A549 (cell line): Measurements from ENCODE around the gene HS6ST1. TPM values are rescaled to one million over a fixed set of nuclear protein-coding genes. Genes with fewer than 3 reads are reported as not detected.

Source experiments
- ATAC-seq, 2 experiments: fragments of 200-7000 bp in 1 of 2; fragments of >200 bp in 1 of 2; cut with Nextera tagmentation in 1 of 2; cut with Tn5 transposase in 1 of 2; 3 replicates each; pipeline versions ENCODE4 v1.8.0 to v1.9.1; 2018 to 2020; ENCODE audit warnings: mild to moderate bottlenecking in 1 of 2, moderate library complexity in 1 of 2
- CTCF ChIA-PET: fragments of 300-600 bp; sonication (Branson Sonifier 250); formaldehyde crosslinking; extraction: SDS; loops from one replicate; lab custom pipeline; 2021; ENCODE audit warnings: antibody characterized with exemption, inconsistent platforms; lab: Yijun Ruan, JAX
- POLR2A ChIA-PET: fragments of 350-600 bp; formaldehyde crosslinking; extraction: SDS; loops from one replicate; lab custom pipeline; 2021; ENCODE audit warnings: antibody characterized with exemption, inconsistent platforms; lab: Yijun Ruan, JAX
- DNase-seq, 2 experiments: peaks; one replicate each; pipeline versions ENCODE4 v3.0.0 to v3.0.0-alpha.2; 2011 to 2016; ENCODE audit warnings: low read depth in 1 of 2, low spot score in 1 of 2
- FAIRE-seq: peaks from 2 replicates; lab custom pipeline; 2011; peaks lifted over from hg19 to GRCh38; lab: Jason Lieb, UNC
- H3K27ac ChIP-seq, 2 experiments: fragments of >200 bp; sonication (Bioruptor Twin); formaldehyde crosslinking; 3 replicates each; pipeline ENCODE4 v1.5.1; 2016 to 2017
- H3K4me1 ChIP-seq: fragments of >200 bp; sonication (Bioruptor Twin); formaldehyde crosslinking; 3 replicates; pipeline ENCODE4 v1.6.1; 2016
- H3K4me2 ChIP-seq: fragments of >200 bp; sonication (Bioruptor Twin); formaldehyde crosslinking; 3 replicates; pipeline ENCODE4 v1.6.1; 2016
- H3K4me3 ChIP-seq: fragments of >200 bp; sonication (Bioruptor Twin); formaldehyde crosslinking; 3 replicates; pipeline ENCODE4 v1.5.1; 2016
- H3K9me3 ChIP-seq: fragments of >200 bp; sonication (Bioruptor Twin); formaldehyde crosslinking; 3 replicates; pipeline ENCODE4 v1.6.1; 2016
- BCL3 ChIP-seq: fragments of >200 bp; sonication (Bioruptor Twin); formaldehyde crosslinking; IDR thresholded peaks from 3 replicates; pipeline ENCODE4 v1.6.1; 2016
- CBX2 ChIP-seq: fragments of 200-600 bp; sonication (generic); IDR thresholded peaks from 2 replicates; pipeline ENCODE4 v1.6.1; 2016; ENCODE audit warnings: low read depth, mild to moderate bottlenecking, borderline replicate concordance
- CBX8 ChIP-seq: fragments of 200-600 bp; sonication (generic); IDR thresholded peaks from 2 replicates; pipeline ENCODE4 v1.6.1; 2016
- CEBPB ChIP-seq, 2 experiments: fragments of >200 bp in 1 of 2; sonication (Bioruptor Twin) in 1 of 2; formaldehyde crosslinking in 1 of 2; IDR thresholded peaks; 2 replicates each; pipeline ENCODE4 v1.6.1; 2012 to 2016
- ELK1 ChIP-seq: fragments of 150-350 bp; IDR thresholded peaks from 2 replicates; pipeline ENCODE4 v1.6.1; 2014; ENCODE audit warnings: low read depth, mild to moderate bottlenecking, low read length
- EP300 ChIP-seq, 2 experiments: fragments of >200 bp; sonication (Bioruptor Twin); formaldehyde crosslinking; IDR thresholded peaks; 2 replicates in 1 of 2; 3 replicates in 1 of 2; pipeline ENCODE4 v1.6.1; 2016 to 2017
- ESRRA ChIP-seq: fragments of 150-350 bp; IDR thresholded peaks from 2 replicates; pipeline ENCODE4 v1.6.1; 2014; ENCODE audit warnings: mild to moderate bottlenecking, low read length, borderline replicate concordance
- FOSL2 ChIP-seq, 2 experiments: fragments of 450-650 bp in 1 of 2; fragments of >200 bp in 1 of 2; sonication (Bioruptor Twin) in 1 of 2; formaldehyde crosslinking; IDR thresholded peaks; 2 replicates each; pipeline versions ENCODE4 v1.5.0 to v1.6.1; 2016 to 2020; ENCODE audit warnings: mild to moderate bottlenecking in 1 of 2, moderate library complexity in 1 of 2
- HMGXB4 ChIP-seq: fragments of 250-450 bp; sonication (Bioruptor Pico); IDR thresholded peaks from 2 replicates; pipeline ENCODE4 v1.5.0; 2021; ENCODE audit warnings: mild to moderate bottlenecking, moderate library complexity, borderline replicate concordance
- JUN ChIP-seq, 2 experiments: fragments of >200 bp; sonication (Bioruptor Twin); formaldehyde crosslinking; IDR thresholded peaks; 2 replicates in 1 of 2; 3 replicates in 1 of 2; pipeline ENCODE4 v1.6.1; 2016 to 2017
- NFE2L2 ChIP-seq: fragments of 150-350 bp; conservative IDR thresholded peaks from 2 replicates; pipeline ENCODE4 v1.6.1; 2014; ENCODE audit warnings: low read length
- NR3C1 ChIP-seq: fragments of >200 bp; sonication (Bioruptor Twin); formaldehyde crosslinking; IDR thresholded peaks from 3 replicates; pipeline ENCODE4 v1.6.1; 2017
- PBX3 ChIP-seq: IDR thresholded peaks from 2 replicates; pipeline ENCODE4 v1.6.1; 2012
- PHF8 ChIP-seq: fragments of 200-600 bp; sonication (generic); IDR thresholded peaks from 2 replicates; pipeline ENCODE4 v1.6.1; 2016; ENCODE audit warnings: low read depth, mild to moderate bottlenecking, antibody characterized with exemption, moderate library complexity, borderline replicate concordance
- POLR2AphosphoS2 ChIP-seq: conservative IDR thresholded peaks from 2 replicates; pipeline ENCODE4 v1.6.1; 2012; ENCODE audit warnings: low read length, improper control_type of control experiment, inconsistent platforms
- SMC3 ChIP-seq: fragments of >200 bp; sonication (Bioruptor Twin); formaldehyde crosslinking; IDR thresholded peaks from 3 replicates; pipeline ENCODE4 v1.6.1; 2018; ENCODE audit warnings: inconsistent platforms
- TFCP2L1 ChIP-seq: fragments of 250-450 bp; sonication (Bioruptor Pico); IDR thresholded peaks from 2 replicates; pipeline ENCODE4 v1.5.0; 2021; ENCODE audit warnings: mild to moderate bottlenecking
- USF2 ChIP-seq: fragments of 450-650 bp; IDR thresholded peaks from 2 replicates; pipeline ENCODE4 v1.6.1; 2014; ENCODE audit warnings: antibody characterized with exemption
- ZSCAN20 ChIP-seq: fragments of 250-450 bp; sonication (Bioruptor Pico); IDR thresholded peaks from 2 replicates; pipeline ENCODE4 v1.8.0; 2022; ENCODE audit warnings: mild to moderate bottlenecking, moderate library complexity
- WGBS: methylation state at CpG from one replicate; pipeline ENCODE4 v1.1.6; 2017; ENCODE audit errors: missing lambda C conversion rate; 5-methylcytosine and 5-hydroxymethylcytosine counted together
- polyA plus RNA-seq, 4 experiments: library from polyadenylated mRNA; depleted of rRNA in 3 of 4; stranded (reverse); fragments of >200 nt; fragmentation: RNase III in 1 of 4; extraction: RNeasy Plus Mini Kit Qiagen cat#74134 plus additional on column Dnase treatment in 1 of 4; gene quantifications; 2 replicates in 3 of 4; 3 replicates in 1 of 4; pipeline ENCODE4 v1.2.3, GENCODE V29; 2011 to 2017
- TF ChIP-seq, protein P1 (sequence below): IDR thresholded peaks from 2 replicates; pipeline ENCODE4 v1.6.1; 2012; ENCODE audit warnings: low read depth, borderline replicate concordance

Gene HS6ST1
- polyA plus RNA-seq, 2 of the 4 experiments (the other 2 are of a cell fraction), result 3.8 to 11.6 TPM

GRCh38 chr2:128272601-128273468 is 45.8 kb downstream of the HS6ST1 start:
- Histone ChIP-seq H3K27ac (no peak overlapping the region), H3K4me3 (no peak overlapping the region), H3K4me2 (no peak overlapping the region), H3K4me1 (no peaks in the 10 kb centered on the region), H3K9me3 (peaks cover 15% of the 10 kb centered on the region)
- no peak for FAIRE-seq
- ChIA-PET POLR2A (no interaction called here), CTCF (interaction anchor here (0.8 kb wide), 2 partner anchors 11 to 13 kb away, joined by 3 read pairs; no protein-coding TSS in a partner anchor)
- 92% methylated on average over 16 of the region's 18 CpGs for whole genome bisulfite sequencing
- ATAC-seq, result no peak
- DNase-seq, result no peak
- TF ChIP-seq USF2 (no peak), HMGXB4 (CRISPR knock-in tag) (no peak), TFCP2L1 (CRISPR knock-in tag) (no peak), JUN (IDR thresholded peaks at IDR 0.05) (no peak)

GRCh38 chr2:128271911-128272600 is 46.6 kb downstream of the HS6ST1 start:
- no peak for FAIRE-seq
- 84% methylated on average over 18 of the region's 21 CpGs for WGBS
- POLR2A ChIA-PET, result no interaction called here
- H3K27ac ChIP-seq, result no peak overlapping the region
- TF ChIP-seq PBX3, result no peak
- TF ChIP-seq CBX2, result no peak
- TF ChIP-seq POLR2AphosphoS2, result no peak
- TF ChIP-seq BCL3, result no peak
- TF ChIP-seq CEBPB (IDR thresholded peaks at IDR 0.05), result no peak
- no peak for TF ChIP-seq EP300 (IDR thresholded peaks at IDR 0.05)
- no peak for TF ChIP-seq ZSCAN20
- TF ChIP-seq, all 56 proteins: peak for 0
- Histone ChIP-seq H3K4me1 (no peaks in the 10 kb centered on the region), H3K4me3 (no peak overlapping the region), H3K9me3 (peaks cover 15% of the 10 kb centered on the region), H3K4me2 (no peak overlapping the region)
- ATAC-seq (no peak), DNase-seq (no peak)
- CTCF ChIA-PET, result interaction anchor here (0.8 kb wide), 1 partner anchor 14 kb away, joined by 3 read pairs; no protein-coding TSS in a partner anchor

GRCh38 chr2:128271597-128271910 is 47.1 kb downstream of the HS6ST1 start:
- ATAC-seq (no peak), DNase-seq (no peak), FAIRE-seq (no peak)
- H3K9me3 ChIP-seq, result peaks cover 15% of the 10 kb centered on the region
- 90% methylated on average over 12 of the region's 12 CpGs for WGBS
- H3K4me3 ChIP-seq, result no peak overlapping the region
- no peaks in the 10 kb centered on the region for H3K4me1 ChIP-seq
- H3K4me2 ChIP-seq, result no peak overlapping the region
- ChIA-PET POLR2A (no interaction called here), CTCF (interaction anchor here (0.8 kb wide), 1 partner anchor 14 kb away, joined by 3 read pairs; no protein-coding TSS in a partner anchor)
- H3K27ac ChIP-seq, result no peak overlapping the region
- no peak for TF ChIP-seq NR3C1
- no peak for TF ChIP-seq NFE2L2
- TF ChIP-seq, protein P1, sequence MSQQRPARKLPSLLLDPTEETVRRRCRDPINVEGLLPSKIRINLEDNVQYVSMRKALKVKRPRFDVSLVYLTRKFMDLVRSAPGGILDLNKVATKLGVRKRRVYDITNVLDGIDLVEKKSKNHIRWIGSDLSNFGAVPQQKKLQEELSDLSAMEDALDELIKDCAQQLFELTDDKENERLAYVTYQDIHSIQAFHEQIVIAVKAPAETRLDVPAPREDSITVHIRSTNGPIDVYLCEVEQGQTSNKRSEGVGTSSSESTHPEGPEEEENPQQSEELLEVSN, result no peak
- no peak for TF ChIP-seq ELK1
- TF ChIP-seq CBX8, result no peak
- TF ChIP-seq FOSL2 (IDR thresholded peaks at IDR 0.05), result no peak
- TF ChIP-seq FOSL2 (CRISPR knock-in tag; IDR thresholded peaks at IDR 0.05), result no peak
- no peak for TF ChIP-seq SMC3
- no peak for TF ChIP-seq ESRRA
- TF ChIP-seq EP300 (IDR thresholded peaks at IDR 0.05), result no peak
- TF ChIP-seq CBX2, result no peak
- TF ChIP-seq PHF8, result no peak
